T-helper 1 cell treated with Interleukin-12 subunit alpha and Interleukin-12 subunit beta and Interleukin-4 antibody, amounts not matched to agents 30 μg/mL and 1 μg/mL, for 36 hours (primary cell): ENCODE data around the gene MUC5B.

Source experiments
- H3K27ac Mint-ChIP-seq: one replicate; pipeline ENCODE4 v1.8.0; 2021; ENCODE audit warnings: mild to moderate bottlenecking, mixed read lengths
- H3K27me3 Mint-ChIP-seq: one replicate; pipeline ENCODE4 v1.8.0; 2021; ENCODE audit warnings: low read depth, mixed read lengths
- H3K36me3 Mint-ChIP-seq: one replicate; pipeline ENCODE4 v1.8.0; 2021; ENCODE audit warnings: low read depth, mixed read lengths
- H3K4me1 Mint-ChIP-seq: one replicate; pipeline ENCODE4 v1.8.0; 2021; ENCODE audit warnings: low read depth, mixed read lengths
- H3K4me3 Mint-ChIP-seq: one replicate; pipeline ENCODE4 v1.8.0; 2021; ENCODE audit warnings: mild to moderate bottlenecking, moderate library complexity, mixed read lengths
- H3K9me3 Mint-ChIP-seq: one replicate; pipeline ENCODE4 v1.8.0; 2021; ENCODE audit warnings: mixed read lengths

MUC5B gene

GRCh38 chr11:1307998-1308742 is 85.3 kb downstream of the MUC5B start:
- Mint-ChIP-seq H3K27me3 (peaks cover 9% of the 10 kb centered on the region), H3K9me3 (peaks cover 22% of the 10 kb centered on the region), H3K27ac (peak overlapping the region; percentile 52), H3K4me1 (peaks cover 21% of the 10 kb centered on the region), H3K36me3 (no peaks in the 10 kb centered on the region), H3K4me3 (peak overlapping the region; percentile 72)

GRCh38 chr11:1308743-1309497 is 86.1 kb downstream of the MUC5B start:
- peaks cover 22% of the 10 kb centered on the region for H3K9me3 Mint-ChIP-seq
- H3K27me3 Mint-ChIP-seq = peaks cover 16% of the 10 kb centered on the region
- H3K27ac Mint-ChIP-seq = no peak overlapping the region
- peak overlapping the region; percentile 72 for H3K4me3 Mint-ChIP-seq
- peaks cover 21% of the 10 kb centered on the region for H3K4me1 Mint-ChIP-seq
- H3K36me3 Mint-ChIP-seq = no peaks in the 10 kb centered on the region

- peaks cover 21% of the 10 kb centered on the region for H3K4me1 Mint-ChIP-seq
These were observed 86.8 kb downstream of the MUC5B start, which contains the start of gene TOLLIP for GRCh38 chr11:1309498-1310317. TOLLIP (minus strand) TSS chr11:1309632; CDS start chr11:1309498, 134 bp downstream.

GRCh38 chr11:1310318-1310687 is 87.4 kb downstream of the MUC5B start:
- Mint-ChIP-seq H3K4me3 (peak overlapping the region; percentile 83), H3K27ac (peak overlapping the region; percentile 82), H3K27me3 (peaks cover 29% of the 10 kb centered on the region), H3K4me1 (peaks cover 21% of the 10 kb centered on the region), H3K36me3 (no peaks in the 10 kb centered on the region), H3K9me3 (peaks cover 22% of the 10 kb centered on the region)

More at GRCh38 chr11:1309498-1310317, 86.8 kb downstream of the MUC5B start, which contains the start of gene TOLLIP:
- H3K4me3 Mint-ChIP-seq = peak within 1 kb of the TSS; percentile 83
- no peaks in the 10 kb centered on the region for H3K36me3 Mint-ChIP-seq
- H3K9me3 Mint-ChIP-seq = peaks cover 22% of the 10 kb centered on the region
- peak within 1 kb of the TSS; percentile 92 for H3K27ac Mint-ChIP-seq
- peaks cover 23% of the 10 kb centered on the region for H3K27me3 Mint-ChIP-seq

- peaks cover 34% of the 10 kb centered on the region for H3K27me3 Mint-ChIP-seq
- H3K27ac Mint-ChIP-seq = peak overlapping the region; percentile 82
- no peaks in the 10 kb centered on the region for H3K36me3 Mint-ChIP-seq
- peaks cover 21% of the 10 kb centered on the region for H3K4me1 Mint-ChIP-seq
- H3K4me3 Mint-ChIP-seq = peak overlapping the region; percentile 83
- peaks cover 22% of the 10 kb centered on the region for H3K9me3 Mint-ChIP-seq
These were observed 88.1 kb downstream of the MUC5B start for GRCh38 chr11:1310772-1311468.
